Measurements from ENCODE around the gene BAD. TPM values are rescaled to one million over a fixed set of nuclear protein-coding genes. Genes with fewer than 3 reads are reported as not detected.

The BAD gene
- total RNA-seq, 1 donor from 2014 or later: 46.9 TPM

- Mint-ChIP-seq H3K9me3 (ENCODE audit: low read depth) (no peaks in the 10 kb centered on the region), H3K27me3 (peaks cover 2% of the 10 kb centered on the region), H3K27ac (no peak overlapping the region), H3K36me3 (ENCODE audit: insufficient read depth) (peaks cover 4% of the 10 kb centered on the region), H3K4me1 (ENCODE audit: low read depth) (peaks cover 11% of the 10 kb centered on the region), H3K4me3 (ENCODE audit: low read depth) (peak overlapping the region; percentile 86)
- no peak for DNase-seq (ENCODE audit: low spot score, unreplicated experiment)
- TF ChIP-seq, protein P1, sequence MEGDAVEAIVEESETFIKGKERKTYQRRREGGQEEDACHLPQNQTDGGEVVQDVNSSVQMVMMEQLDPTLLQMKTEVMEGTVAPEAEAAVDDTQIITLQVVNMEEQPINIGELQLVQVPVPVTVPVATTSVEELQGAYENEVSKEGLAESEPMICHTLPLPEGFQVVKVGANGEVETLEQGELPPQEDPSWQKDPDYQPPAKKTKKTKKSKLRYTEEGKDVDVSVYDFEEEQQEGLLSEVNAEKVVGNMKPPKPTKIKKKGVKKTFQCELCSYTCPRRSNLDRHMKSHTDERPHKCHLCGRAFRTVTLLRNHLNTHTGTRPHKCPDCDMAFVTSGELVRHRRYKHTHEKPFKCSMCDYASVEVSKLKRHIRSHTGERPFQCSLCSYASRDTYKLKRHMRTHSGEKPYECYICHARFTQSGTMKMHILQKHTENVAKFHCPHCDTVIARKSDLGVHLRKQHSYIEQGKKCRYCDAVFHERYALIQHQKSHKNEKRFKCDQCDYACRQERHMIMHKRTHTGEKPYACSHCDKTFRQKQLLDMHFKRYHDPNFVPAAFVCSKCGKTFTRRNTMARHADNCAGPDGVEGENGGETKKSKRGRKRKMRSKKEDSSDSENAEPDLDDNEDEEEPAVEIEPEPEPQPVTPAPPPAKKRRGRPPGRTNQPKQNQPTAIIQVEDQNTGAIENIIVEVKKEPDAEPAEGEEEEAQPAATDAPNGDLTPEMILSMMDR (IDR thresholded peaks at IDR 0.05; ENCODE audit: unreplicated experiment): no peak
Observed at GRCh38 chr11:64244966-64245365, 39.5 kb downstream of the BAD start.

DNA sequence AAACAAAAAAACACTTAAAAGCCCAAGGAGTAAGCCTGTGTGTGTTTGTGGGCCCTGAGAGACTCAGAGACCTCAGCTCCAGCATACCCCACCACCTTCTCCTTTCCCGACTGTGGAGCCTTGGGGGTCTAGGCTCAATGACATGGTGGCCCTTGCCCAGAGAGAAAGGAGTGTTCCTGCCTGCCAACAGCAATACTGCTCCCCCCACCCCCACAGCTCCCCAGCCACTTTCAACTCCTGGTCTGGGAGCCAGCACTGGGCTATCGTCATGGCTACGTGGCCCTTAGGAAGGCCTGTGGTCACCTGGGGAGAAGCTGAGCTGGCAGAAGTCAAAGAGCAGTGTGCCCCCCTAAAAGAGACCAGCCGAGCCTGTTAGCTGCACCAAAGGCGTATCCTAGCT, 40.4 kb downstream of the BAD start:
- peak overlapping the region; percentile 50 for H3K4me3 Mint-ChIP-seq (ENCODE audit: low read depth)
- H3K36me3 Mint-ChIP-seq (ENCODE audit: insufficient read depth): peaks cover 4% of the 10 kb centered on the region
- H3K27ac Mint-ChIP-seq: no peak overlapping the region
- DNase-seq (ENCODE audit: low spot score, unreplicated experiment): no peak
- H3K27me3 Mint-ChIP-seq: no peaks in the 10 kb centered on the region
- peaks cover 11% of the 10 kb centered on the region for H3K4me1 Mint-ChIP-seq (ENCODE audit: low read depth)
- TF ChIP-seq, protein P1 (IDR thresholded peaks at IDR 0.05; ENCODE audit: unreplicated experiment): no peak
- H3K9me3 Mint-ChIP-seq (ENCODE audit: low read depth): no peaks in the 10 kb centered on the region

DNA sequence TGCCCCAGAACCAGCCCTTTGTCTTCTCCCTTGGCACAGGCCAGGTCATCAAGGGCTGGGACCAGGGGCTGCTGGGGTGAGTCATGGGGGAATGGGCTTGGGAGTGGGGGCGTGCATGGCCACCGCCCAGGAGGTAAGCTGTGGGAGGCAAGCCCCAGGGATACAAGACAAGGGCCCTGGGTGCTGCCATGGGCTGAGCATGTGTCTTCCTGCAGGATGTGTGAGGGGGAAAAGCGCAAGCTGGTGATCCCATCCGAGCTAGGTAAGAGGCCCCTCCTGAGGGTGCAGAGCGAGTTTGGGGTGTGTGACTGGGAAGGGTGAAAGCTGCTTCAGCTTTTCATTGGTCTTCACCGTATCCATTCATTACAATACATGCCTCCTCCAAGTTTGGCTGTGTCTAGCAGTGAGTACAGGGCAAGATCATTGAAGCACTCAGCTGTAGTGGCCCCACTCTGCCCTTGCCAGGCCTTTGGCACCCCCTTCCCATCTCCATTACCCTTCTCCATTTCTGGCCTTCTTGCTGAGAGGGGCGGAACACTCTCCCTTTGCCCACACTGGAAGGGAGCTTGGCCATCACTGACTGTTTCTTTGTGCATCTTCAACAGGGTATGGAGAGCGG, 41.1 kb downstream of the BAD start:
- Mint-ChIP-seq H3K9me3 (ENCODE audit: low read depth) (no peaks in the 10 kb centered on the region), H3K4me1 (ENCODE audit: low read depth) (peaks cover 11% of the 10 kb centered on the region), H3K27me3 (no peaks in the 10 kb centered on the region), H3K4me3 (ENCODE audit: low read depth) (peak overlapping the region; percentile 22), H3K27ac (no peak overlapping the region), H3K36me3 (ENCODE audit: insufficient read depth) (peaks cover 5% of the 10 kb centered on the region)
- no peak for DNase-seq (ENCODE audit: low spot score, unreplicated experiment)
- TF ChIP-seq, protein P1 (IDR thresholded peaks at IDR 0.05; ENCODE audit: unreplicated experiment): no peak

- peak overlapping the region; percentile 85 for H3K4me3 Mint-ChIP-seq (ENCODE audit: low read depth)
- no peaks in the 10 kb centered on the region for H3K9me3 Mint-ChIP-seq (ENCODE audit: low read depth)
- TF ChIP-seq, protein P1 (IDR thresholded peaks at IDR 0.05; ENCODE audit: unreplicated experiment): peak; percentile 14
- H3K27ac Mint-ChIP-seq: peak overlapping the region; percentile 98
- H3K4me1 Mint-ChIP-seq (ENCODE audit: low read depth): peaks cover 16% of the 10 kb centered on the region
- peaks cover 8% of the 10 kb centered on the region for H3K36me3 Mint-ChIP-seq (ENCODE audit: insufficient read depth)
- no peak for DNase-seq (ENCODE audit: low spot score, unreplicated experiment)
- no peaks in the 10 kb centered on the region for H3K27me3 Mint-ChIP-seq
Observed at GRCh38 chr11:64241491-64242374, 42.7 kb downstream of the BAD start.

- peak overlapping the region; percentile 85 for H3K4me3 Mint-ChIP-seq (ENCODE audit: low read depth)
Observed at GRCh38 chr11:64241241-64241490, 43.3 kb downstream of the BAD start.

More at GRCh38 chr11:64241241-64241490, 43.3 kb downstream of the BAD start:
- peak overlapping the region; percentile 98 for H3K27ac Mint-ChIP-seq
- TF ChIP-seq, protein P1 (IDR thresholded peaks at IDR 0.05; ENCODE audit: unreplicated experiment): no peak
- no peaks in the 10 kb centered on the region for H3K9me3 Mint-ChIP-seq (ENCODE audit: low read depth)
- DNase-seq (ENCODE audit: low spot score, unreplicated experiment): peak; percentile 99
- H3K4me1 Mint-ChIP-seq (ENCODE audit: low read depth): peaks cover 16% of the 10 kb centered on the region
- no peaks in the 10 kb centered on the region for H3K27me3 Mint-ChIP-seq
- peaks cover 8% of the 10 kb centered on the region for H3K36me3 Mint-ChIP-seq (ENCODE audit: insufficient read depth)
